ENCODE results near the gene ZNF236.

The ZNF236 gene

GRCh38 chr18:76992226-76993084 lies 170.1 kb downstream of the ZNF236 start:
- DNase-seq, result no peak

GRCh38 chr18:76993085-76993382 lies 170.7 kb downstream of the ZNF236 start:
- no peak for DNase-seq

DNA sequence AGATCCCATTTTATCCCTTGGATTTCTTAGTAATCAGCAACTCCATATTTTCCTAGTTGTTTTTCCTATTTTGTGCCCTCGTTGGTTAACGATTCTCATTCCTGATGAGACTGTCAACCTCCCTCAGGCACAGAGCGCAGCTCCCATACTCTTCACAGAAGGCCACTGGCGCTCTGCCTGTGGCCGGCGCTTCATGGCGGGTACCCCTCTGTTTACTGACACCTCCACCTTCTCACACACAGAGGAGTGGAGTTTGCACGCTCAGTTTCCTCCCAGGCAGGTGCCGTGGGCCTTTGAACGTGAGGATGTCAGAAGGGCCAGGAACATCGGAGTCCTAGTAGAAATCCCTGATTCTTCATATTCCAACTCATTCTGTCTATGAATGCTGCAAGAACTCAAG lies 171.2 kb downstream of the ZNF236 start:
- DNase-seq, result no peak

DNA sequence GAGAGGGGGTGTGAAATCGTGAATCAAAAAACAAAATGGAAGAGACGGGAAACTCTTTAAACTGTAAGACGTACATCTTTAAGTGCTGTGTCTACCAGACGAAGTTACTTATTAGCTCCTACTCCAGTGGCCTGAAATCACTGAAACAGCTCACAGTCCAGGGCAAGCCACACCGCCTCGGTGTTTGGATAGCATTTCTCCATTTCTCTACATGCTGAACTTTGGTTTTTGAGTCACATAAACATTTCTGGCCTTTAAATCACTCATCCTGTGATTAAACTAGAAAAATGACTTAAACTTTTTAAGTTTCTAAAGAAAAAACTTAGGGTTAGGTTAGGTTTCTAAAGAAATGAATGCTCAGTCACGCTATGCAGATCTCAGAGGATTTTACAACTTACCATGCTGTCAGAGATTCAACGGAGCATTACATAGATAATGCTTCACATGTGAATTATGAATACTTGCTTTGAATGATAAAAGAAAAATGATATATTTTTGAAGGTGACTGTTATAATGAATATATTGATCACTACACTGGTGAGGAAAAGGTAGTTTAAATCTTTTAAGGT lies 171.8 kb downstream of the ZNF236 start:
- DNase-seq, result no peak

GRCh38 chr18:76995896-76996295 lies 173.5 kb downstream of the ZNF236 start:
- no peak for DNase-seq

GRCh38 chr18:76996429-76996828 lies 174.1 kb downstream of the ZNF236 start:
- no peak for DNase-seq

DNA sequence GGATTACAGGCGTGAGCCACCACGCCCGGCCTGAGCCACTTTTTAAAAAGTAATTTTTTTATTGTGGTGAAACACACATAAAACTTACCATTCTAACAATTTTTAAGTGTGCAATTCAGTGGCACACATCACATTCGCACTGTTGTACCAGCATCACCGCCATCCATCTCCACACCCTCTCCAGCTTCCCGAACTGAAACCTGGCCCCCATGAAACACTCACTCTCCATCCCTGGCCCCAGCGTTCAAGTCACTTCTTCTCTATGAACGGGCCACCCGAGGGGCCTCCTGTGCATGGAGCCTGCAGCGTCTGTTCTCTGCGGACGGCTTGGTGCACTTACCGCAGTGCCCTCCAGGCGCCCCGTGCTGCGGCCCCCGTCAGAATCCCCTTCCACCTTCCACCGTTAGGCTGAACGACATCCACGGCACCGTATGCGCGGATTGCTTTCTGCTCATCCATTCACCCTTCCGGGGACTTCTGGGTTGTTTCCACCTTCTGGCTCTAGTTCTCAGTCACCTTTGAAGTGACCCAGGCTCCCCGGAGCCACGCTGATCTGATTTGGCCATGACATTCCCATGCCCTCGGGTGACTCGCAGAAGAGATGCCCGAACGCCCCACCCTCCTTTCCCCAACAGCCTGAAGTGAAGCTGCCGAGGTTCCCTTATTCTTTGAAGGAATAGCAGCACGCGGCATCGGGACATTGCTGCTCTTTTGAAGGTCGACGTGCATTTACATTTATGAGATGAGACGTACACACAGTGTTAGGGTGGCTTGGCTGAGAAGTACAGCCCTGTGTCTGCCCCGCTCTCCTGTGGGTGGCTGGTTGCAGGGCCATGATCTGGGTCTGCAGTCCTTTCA lies 175.8 kb downstream of the ZNF236 start:
- DNase-seq, result no peak

DNA sequence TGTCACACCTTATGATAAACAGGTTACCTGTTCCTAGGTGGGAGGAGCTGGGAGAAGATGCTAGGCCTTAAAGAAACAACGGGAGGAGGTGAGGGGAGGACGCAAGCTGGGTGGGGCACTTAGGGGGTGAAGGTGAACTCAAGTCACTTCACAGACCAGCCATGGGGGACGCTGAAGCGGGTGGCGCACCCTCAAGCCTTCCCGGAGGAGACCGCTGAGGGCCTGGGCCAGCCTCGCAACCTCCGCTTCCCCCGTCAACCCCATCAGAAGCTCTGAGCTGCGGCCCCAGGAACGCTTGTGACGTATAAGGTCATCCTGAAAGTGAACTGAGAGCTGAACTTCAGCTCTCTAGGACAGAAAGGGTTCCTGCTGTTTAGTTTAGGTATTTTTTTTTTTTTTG lies 176.7 kb downstream of the ZNF236 start:
- DNase-seq, result no peak

DNA sequence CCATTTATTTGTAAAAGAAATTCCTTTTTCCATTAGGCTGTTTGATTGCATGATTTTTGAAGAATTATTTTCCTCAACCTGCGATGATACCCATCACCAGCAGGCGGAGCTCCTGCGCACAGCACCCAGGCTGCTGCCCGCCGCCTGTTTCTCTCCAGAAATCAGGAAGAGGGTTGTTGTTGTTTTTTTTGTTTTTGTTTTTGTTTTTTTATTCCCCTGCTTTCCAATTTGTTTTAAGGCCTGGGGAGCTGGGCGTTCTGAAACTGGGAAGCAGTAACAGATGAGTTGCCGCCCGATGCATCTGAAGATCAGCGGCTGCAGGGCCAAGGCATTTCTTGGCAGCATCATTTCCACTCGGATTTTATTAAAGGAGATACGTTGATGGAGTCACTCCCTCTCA lies 178.2 kb downstream of the ZNF236 start:
- DNase-seq, result peak; percentile 27

DNA sequence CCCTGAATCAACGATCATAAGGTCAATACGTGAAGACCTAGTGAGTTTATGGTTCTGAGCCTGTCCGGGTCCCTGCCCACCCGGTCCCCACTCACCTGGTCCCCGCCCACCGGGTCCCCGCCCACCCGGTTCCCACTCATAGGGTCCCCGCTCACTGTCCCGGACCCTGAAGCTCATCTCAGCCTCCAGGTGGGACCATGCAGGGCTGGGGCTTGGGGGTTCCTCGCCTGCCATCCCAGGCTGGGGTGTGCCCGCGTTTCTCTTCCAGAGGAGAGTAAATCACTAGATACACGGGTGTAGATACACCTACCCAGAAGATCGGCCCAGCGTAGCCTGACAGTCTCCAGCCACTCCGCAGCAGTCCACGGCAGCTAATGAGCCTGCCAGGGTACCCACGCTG lies 178.7 kb downstream of the ZNF236 start:
- no peak for DNase-seq

DNA sequence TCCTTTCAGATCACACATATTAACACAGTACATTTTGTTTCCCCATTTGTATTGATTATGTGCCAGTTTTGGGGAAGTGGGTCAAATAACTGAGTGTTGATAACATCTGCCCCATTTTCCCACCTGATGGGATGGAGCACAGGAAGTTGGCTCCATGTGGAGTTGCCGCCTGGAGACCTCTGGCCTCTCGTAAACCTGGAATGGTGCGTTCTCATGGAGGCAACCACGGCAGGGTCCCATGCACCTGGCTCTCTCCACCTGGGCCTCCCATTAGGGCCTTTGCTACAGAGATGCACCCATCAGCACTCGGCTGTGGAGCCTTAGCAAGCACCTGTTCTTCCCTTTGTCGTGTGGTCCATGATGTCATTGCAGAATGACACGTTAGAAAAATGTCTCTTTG lies 179.6 kb downstream of the ZNF236 start:
- no peak for DNase-seq

DNA sequence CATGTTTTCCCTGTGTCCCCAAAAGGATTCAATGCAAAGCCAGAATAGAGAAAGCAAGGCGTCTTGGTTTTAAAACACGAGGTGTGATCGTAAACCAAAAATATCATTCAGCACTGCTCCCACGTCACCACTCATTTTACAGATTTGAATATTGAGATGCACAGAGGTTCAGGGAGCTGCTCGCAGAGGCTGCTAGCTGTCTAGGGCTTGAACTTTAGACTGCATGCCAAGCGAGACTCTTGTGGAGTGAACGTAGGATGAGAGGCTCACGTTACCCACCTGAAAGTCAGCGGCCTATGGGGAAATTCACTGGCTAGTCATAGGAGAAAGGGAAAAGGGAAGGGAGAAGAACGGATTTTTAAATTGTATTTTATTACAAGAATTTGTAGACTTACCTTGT lies 180.1 kb downstream of the ZNF236 start:
- no peak for DNase-seq

DNA sequence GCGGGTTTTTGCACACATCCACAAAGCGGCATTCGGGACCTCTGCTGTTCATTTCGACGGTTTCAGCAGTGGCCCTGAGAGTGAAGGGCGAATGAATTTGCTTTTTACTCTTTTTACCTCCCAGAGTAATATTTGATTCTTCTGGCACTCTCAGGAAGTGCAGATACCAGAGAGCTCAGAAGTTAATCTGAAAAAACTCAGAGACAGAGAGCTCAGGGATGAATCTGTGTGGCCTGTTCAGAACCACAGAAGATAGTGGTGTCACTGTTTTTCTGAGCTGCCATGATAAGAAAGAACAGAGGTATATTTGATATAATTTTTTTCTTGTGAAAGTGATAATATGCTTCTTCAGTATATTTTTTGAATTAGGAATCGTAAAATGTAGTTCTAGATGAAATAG lies 181.0 kb downstream of the ZNF236 start:
- no peak for DNase-seq

- no peak for DNase-seq
Observed at GRCh38 chr18:77004555-77005380, 182.4 kb downstream of the ZNF236 start.

DNA sequence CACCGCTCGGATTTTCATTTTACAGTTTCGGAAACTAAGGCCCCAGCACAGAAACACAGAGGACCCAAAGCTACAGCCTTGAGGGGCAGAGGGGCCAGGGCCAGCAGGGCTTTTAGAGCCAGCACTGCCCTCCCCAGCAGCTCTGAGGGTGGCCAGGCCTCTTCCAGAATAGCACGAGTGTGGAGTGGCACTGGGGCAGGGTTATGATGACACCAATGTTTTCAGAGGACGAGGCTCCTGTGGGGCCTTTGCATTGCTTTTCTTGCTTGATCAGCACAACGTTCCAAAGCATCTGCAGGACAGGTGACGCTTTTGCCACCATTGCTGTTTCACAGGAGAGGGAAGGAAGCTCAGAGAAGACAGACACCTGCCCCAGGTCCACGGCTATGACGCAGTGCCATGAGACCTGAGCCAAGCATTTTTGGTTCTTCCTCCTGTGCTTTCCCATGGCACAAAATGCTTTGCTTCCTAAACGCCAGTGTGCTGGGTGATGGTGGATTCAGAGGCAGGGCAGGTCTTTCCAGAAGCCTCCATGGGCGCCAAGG lies 183.4 kb downstream of the ZNF236 start:
- DNase-seq, result no peak

- DNase-seq, result no peak
Observed at GRCh38 chr18:77006305-77007175, 184.2 kb downstream of the ZNF236 start.

- no peak for DNase-seq
Observed at GRCh38 chr18:77007251-77007650, 184.9 kb downstream of the ZNF236 start.

DNA sequence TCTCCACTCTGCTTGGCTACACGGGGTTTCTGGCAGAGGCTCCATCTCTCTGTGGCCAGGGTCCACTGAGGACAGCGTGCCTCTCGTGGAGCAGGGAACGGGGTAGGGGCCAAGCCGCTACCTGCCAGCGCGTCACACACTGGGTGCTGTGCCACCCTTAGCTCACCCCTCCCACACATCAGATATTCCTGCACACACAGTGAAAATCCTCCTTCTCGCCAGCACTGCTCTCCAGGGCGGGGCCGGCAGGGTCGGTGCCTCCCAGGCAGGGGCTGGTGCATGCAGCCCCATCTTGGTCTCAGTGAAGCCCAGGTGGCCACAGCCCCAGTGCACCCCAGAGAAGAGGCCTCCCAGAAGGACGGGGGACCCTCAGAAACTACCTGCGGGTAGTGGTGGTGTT lies 185.6 kb downstream of the ZNF236 start:
- DNase-seq, result no peak

- no peak for DNase-seq
Observed at GRCh38 chr18:77008576-77009315, 186.4 kb downstream of the ZNF236 start.

DNA sequence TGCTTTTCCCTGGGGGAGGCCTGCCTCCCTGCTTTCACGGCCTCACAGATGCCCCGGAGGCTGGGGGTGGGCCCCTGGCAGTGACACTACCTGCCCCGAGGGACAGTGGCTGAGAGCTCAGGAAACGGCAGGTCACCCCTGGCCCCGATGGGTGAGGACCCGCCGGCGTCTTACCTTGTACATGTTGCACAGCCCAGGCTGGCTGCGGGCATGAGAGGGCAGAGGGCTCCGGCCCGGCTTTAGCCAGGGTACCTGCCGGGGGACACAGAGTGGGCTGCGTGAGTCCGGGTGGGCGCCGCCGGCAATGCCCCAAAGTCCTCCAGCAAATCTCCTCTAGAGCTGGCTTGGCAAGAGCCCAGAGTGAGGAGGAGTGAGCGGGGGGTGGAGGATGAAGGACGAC lies 187.3 kb downstream of the ZNF236 start:
- no peak for DNase-seq

- no peak for DNase-seq
Observed at GRCh38 chr18:77012120-77012519, 189.8 kb downstream of the ZNF236 start.
